HG02973 (cell line): Measurements from ENCODE around the gene XPR1.

Experiments used
- ATAC-seq: cut with Tn5 transposase; IDR thresholded peaks from one replicate; pipeline ENCODE4 v1.9.1; 2021; ENCODE audit warnings: moderate library complexity; ENCODE audit not compliant: unreplicated experiment

The XPR1 gene

DNA sequence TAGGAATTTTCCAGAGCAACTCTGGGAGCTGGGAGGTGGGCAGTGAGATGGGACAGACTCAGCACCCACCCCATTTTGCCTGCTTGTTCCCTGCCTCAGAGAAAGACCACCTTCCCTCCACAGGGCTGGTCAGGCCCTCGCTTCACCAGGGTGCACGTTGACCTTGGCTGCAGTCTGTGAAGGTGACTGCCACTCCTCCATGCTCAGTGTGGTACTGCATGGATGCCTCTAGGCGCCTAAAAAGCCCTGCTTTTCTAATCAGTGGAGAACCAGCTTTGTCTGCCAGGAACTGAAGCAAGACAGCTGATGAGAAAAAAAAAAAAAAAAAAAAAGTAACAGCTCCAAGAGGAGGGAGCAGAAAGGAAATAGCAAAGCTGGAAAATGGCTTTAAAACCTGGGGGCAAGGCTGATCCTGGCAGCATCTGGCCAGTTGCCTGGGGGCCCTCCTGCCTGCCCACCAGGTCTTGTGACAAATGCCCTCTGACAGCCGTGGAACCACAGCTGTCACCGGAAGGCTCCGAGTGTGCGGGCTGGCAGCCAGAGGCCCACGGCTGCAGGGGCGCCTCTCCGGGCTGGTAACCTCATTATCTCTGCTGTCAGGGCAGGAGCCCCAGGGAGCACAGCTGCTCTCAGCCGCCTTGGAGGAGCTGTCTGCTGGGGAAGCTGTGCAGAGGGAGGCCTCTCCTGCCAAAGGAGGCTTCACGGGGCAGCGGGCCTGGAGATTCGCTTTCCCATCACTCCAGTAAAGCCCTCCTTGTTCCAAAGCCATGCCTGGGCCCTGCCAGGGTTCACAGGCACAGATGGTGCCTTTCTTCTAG, 294.6 kb downstream of the XPR1 start:
- no peak for ATAC-seq

DNA sequence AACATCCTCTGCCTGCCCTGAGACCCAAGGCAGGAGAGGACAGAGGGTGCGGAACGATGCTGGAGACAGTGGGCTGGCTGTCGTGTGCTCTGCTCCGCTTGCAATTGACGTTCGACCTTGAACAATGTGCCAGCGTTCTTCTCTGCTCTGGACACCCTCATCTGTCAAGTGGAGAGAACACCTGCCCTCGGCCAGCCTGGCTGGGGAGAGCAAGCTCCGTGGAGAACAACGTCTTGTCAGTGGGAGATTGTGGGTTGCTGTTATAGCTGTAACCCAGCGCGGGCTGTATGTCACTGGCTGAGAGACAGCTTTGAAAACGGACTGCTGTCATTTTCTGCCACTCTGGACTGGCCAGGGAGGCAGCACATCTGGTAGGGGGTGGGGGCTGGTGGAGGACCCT, 295.5 kb downstream of the XPR1 start:
- no peak for ATAC-seq

GRCh38 chr1:180927841-180928240, 296.0 kb downstream of the XPR1 start:
- ATAC-seq = no peak

DNA sequence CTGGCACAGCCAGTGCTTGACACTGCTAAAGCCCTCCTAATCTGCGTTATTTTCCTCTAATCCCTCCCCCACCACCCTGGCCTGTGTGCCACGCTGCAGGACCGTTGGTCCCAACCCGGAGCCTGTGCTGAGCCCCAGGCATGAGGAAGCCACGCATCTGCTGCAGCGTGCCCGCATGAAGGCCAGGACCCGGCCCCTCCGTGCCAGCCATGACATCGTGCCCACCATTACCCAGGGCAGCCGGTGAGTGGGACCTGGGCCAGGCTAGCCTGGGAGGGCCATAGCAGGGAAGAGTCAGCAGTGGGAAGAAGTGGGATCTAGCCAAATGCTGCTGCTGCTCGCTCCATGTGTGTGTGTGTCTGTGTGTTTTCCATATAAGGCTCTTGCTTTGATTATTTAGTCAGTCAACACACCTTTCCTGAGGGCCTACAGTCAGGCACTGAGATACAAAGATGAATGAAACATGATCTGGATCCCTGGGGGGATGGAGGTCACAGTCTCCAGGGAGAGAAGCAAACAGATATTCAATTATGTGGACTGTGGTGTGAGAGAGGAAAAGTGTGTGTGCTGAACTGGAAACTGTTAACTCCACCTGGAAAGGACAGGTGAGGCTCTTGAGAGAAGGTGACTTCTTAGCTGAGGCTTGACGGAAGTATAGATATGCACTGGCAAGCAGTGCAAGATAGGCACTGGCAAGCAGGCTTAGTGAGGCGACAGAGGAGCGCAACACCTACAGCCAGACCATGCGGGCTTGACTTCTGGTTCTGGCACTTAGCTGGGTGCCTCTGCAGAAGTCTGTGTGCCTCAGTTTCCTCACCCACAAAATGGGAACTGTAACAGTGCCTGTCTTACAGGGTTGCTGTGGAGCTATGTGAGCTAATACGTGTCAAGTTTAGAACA, 296.8 kb downstream of the XPR1 start:
- no peak for ATAC-seq

GRCh38 chr1:180929389-180929788, 297.6 kb downstream of the XPR1 start:
- no peak for ATAC-seq

DNA sequence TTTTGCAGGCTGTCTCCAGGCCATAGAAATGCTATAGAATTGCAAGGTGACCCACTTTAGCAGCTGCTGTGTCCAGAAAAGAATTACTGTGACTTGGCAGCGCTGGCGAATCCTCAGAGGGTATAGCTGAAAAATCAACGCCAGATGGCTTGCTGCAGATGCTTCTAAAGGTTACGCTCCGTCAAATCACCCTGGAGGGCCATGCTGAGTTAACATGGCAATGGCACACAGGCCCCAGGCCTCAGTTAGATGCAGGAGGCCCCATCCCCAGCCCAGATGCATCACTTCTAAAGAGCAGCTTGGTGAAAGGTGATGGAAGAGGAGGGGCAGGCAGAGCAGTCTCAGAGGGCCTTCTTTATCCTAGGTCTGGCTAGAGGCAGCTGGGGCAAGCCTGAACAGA, 298.9 kb downstream of the XPR1 start:
- ATAC-seq = no peak

GRCh38 chr1:180931529-180931928, 299.7 kb downstream of the XPR1 start:
- ATAC-seq = no peak

DNA sequence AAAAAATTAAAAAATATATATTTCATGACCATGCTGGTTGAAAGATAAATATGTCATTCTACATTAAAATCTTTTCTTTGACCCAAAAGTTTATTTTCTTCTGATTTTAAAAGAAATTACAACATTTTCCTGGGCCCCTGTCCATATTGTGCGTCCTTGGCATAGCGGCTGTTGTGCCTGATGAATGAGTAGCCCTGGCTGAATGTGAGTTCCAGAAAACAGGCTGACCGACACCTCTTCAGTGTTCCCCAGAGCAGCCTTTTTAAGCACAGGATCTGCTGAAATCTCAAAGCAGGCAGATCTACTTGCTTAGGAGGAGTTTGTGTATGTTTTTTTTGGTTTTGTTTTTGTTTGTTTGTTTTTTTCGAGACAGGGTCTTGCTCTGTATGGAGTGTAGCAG, 300.6 kb downstream of the XPR1 start:
- no peak for ATAC-seq

- ATAC-seq = no peak
These were observed 301.3 kb downstream of the XPR1 start for GRCh38 chr1:180933141-180933540.

- ATAC-seq = no peak
These were observed 302.7 kb downstream of the XPR1 start for GRCh38 chr1:180934563-180934962.

- no peak for ATAC-seq
These were observed 303.7 kb downstream of the XPR1 start for GRCh38 chr1:180935326-180936109.

DNA sequence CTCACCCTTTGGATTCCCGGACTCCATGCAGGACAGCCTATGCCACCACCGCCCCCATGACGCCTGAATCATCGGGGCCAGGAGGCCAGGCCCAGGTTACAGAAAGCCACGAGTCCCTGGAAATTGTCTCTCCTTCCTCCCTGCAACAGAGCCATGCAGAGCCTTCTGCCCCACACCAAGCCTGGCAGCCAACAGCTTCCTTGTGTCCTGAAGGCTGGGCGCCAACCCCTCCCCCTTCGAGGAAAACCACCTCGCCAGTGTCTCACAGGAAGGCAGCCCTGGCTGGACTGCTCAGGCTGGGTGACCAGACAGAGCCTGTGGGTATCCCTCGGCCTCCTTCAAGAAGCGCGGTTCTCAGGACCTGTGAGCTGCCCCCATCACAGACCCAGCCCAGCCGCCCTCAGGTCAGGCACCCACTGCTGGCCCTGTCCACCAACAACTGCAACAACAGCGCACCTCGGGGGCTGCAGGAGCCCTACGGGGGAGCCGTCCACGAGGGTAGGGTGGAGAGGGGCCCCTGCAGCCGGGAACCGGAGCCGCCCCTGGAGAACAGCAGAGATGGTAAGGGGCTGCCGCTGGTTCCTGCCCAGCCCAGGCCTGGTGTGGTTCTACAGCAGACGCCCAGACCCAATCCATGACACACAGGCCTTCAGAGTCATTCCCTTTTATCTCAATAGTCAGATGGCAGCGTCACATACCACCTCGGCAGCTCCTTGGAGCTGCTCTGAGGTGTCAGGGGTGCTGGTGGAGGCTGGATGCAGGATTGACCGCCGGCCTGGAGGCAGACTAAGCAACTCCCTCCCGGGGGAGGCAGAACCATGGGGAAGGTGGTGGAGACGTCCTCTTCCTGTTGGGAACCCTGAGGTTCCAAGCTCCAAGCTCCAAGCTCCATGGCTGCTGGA, 304.5 kb downstream of the XPR1 start:
- ATAC-seq = no peak

GRCh38 chr1:180937012-180937372, 305.2 kb downstream of the XPR1 start:
- no peak for ATAC-seq

GRCh38 chr1:180937624-180938225, 305.9 kb downstream of the XPR1 start:
- ATAC-seq = no peak

- no peak for ATAC-seq
These were observed 307.4 kb downstream of the XPR1 start for GRCh38 chr1:180939073-180939710.

DNA sequence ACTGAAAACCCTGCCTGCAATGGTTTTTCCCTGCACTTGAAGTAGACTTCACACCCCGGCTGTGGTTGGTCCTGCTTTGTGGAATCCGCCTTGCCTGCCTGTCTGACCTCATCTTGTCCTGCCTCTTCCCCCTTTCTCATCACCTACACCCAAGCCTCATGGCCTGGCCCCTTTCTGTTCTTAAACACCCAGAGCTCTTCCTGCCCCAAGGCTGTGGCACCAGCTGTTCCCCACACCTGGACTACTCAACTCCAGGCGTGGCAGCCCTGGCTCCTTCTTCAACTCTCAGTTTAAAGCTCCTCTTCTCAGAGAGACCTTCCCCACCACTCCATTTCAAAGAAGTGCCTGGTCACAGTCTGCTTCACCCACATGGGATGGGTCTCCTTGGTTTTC, 307.9 kb downstream of the XPR1 start:
- ATAC-seq = no peak
